PC-9 (cell line): ENCODE results near the gene MSL1.

Experiments
- EZH2 ChIP-seq: fragments of 200-600 bp; sonication (generic); IDR thresholded peaks from 2 replicates; pipeline ENCODE4 v1.8.0; 2017; ENCODE audit warnings: antibody characterized with exemption, low read depth
- TF ChIP-seq, protein P1 (sequence below): fragments of 200-600 bp; sonication (generic); conservative IDR thresholded peaks from 2 replicates; pipeline ENCODE4 v1.6.1; 2017; ENCODE audit warnings: mixed run types, antibody characterized with exemption, mild to moderate bottlenecking, moderate library complexity

GRCh38 chr17:40087049-40087794 lies 34.5 kb upstream of the MSL1 start:
- no peak for TF ChIP-seq EZH2
- TF ChIP-seq, protein P1, sequence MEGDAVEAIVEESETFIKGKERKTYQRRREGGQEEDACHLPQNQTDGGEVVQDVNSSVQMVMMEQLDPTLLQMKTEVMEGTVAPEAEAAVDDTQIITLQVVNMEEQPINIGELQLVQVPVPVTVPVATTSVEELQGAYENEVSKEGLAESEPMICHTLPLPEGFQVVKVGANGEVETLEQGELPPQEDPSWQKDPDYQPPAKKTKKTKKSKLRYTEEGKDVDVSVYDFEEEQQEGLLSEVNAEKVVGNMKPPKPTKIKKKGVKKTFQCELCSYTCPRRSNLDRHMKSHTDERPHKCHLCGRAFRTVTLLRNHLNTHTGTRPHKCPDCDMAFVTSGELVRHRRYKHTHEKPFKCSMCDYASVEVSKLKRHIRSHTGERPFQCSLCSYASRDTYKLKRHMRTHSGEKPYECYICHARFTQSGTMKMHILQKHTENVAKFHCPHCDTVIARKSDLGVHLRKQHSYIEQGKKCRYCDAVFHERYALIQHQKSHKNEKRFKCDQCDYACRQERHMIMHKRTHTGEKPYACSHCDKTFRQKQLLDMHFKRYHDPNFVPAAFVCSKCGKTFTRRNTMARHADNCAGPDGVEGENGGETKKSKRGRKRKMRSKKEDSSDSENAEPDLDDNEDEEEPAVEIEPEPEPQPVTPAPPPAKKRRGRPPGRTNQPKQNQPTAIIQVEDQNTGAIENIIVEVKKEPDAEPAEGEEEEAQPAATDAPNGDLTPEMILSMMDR, result no peak
